ENCODE measurements around the gene HHATL.

Gene HHATL

DNA sequence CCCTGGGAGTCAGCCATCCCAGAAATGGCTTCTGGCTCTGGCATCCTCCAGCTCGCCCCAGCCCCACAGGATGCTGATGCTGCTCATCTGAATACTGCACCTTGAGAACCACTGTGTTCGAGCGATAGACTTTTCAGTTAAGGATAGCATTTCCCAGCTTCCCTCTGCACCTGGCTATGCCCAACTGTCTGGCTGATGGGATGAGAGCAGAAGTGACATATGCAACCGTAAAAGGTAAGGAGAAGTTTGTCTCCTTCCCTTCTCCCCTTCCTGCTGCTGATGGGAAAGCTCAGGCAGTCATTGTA, 9.7 kb upstream of the HHATL start:
- DNase-seq = no peak

DNA sequence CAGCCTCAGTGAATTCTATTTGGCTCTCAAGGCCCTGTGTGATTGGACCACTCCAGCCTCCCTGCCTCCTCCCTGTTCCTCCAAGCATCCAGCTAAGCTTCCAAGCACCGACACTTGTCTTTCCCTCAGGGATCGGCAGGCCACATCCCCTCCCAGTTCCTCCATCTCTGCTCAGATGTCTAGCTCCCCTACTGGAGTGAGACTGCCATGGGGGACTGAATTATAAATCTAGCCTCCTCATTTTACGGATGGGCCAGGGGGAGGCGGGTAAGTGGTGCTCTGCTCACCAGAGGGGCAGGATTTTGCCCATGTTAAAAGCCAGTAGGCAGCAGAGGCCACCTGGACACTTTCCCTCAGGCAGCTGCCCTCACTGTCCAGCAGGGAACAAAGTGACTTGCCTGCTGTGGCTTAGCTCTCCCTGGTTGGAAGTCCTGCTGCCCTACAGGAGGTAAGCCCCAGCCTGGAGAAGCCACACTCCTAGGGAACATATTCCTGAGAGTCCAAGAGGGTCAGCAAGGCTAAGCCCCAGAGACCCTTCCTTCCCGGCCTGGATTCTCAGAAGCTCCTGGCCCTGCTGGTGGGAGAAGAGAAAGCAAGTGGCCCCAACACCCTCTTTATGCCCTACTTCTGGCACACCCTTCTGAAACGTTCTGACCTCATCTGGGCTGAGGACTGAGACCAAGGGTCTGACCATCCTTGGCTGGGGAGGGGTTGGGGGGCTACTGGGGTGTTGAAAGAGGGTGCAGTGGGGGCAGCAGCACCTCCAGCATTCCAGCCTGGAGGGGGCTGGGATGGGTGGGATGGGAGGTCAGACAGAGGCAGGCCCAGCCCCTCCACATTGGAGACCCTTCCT, 9.1 kb upstream of the HHATL start:
- no peak for DNase-seq

DNA sequence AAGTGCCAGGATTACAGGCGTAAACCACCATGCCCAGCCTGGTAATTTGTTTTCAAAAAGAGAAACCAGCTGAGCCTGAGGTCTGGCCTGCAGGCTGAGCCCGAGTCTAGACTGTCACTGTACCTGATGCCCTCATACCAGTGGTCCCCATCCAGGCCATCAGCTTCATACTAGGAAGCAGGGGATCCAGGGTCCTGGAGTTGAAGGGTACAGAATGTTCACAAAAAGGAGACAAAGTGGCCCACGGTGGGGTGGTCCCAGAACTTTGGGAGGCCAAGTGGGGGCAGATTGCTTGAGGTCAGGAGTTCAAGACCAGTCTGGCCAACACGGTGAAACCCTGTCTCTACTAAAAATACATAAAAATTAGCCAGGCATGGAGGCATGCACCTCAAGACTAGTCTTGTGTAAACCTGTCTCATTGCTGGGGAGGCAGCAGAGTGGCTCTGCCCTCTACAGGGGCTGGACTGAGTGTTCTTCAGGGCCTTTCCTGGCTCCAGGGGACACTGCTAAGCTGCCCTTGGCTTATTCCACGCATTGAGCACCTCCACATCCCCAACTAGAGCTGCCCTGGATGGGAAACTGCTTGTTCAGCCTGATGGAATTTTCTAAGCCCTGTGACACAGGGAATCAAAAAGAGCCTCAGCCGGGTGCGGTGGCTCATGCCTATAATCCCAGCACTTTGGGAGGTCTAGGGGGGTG, 7.9 kb upstream of the HHATL start:
- DNase-seq = no peak

DNA sequence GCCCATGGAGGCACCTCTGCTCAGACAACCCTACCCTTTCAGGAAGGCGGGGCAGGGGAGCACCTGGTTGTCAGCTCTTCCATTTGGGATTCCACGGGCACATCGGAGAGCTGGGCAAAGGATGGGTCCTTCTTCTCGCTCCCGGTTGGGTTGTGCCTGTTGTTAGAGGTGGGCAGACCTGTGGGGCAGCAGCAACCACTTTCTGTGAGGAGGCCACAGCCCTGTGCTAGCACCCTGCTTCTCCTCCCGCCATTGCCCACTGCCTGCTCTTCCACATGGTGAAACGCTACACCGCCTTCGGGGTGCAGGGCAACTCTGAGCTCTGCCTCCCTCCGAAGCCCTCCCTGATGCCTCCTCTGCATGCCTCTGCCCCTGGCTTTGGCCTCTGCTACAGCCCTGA, 7.0 kb upstream of the HHATL start:
- DNase-seq = no peak

DNA sequence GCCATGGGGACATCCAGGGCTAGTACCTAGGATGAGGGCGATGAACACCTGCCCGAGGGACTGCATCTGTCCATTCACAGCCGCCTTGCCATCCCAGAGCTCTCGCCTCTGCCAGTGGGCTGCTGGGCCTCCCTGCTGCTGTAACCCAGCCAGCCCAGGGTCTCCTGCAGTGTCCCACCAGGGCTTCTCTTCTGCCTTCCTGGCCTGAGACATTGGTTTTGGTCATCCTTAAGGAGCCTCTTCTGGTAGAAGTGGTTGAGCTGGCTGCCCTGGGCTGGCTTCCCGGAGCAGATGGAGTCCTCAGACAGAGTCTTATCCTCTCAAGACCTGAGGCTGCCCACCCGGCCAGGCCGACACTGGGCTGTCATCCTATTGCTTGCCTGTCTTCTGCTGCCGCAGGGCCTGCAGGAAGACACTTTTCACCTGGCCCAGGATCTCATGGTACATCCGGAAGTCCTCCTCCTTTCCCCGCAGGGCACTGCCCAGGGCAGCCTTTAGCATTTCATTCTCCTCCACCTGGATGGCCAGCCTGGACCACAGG, 6.1 kb upstream of the HHATL start:
- no peak for DNase-seq

DNA sequence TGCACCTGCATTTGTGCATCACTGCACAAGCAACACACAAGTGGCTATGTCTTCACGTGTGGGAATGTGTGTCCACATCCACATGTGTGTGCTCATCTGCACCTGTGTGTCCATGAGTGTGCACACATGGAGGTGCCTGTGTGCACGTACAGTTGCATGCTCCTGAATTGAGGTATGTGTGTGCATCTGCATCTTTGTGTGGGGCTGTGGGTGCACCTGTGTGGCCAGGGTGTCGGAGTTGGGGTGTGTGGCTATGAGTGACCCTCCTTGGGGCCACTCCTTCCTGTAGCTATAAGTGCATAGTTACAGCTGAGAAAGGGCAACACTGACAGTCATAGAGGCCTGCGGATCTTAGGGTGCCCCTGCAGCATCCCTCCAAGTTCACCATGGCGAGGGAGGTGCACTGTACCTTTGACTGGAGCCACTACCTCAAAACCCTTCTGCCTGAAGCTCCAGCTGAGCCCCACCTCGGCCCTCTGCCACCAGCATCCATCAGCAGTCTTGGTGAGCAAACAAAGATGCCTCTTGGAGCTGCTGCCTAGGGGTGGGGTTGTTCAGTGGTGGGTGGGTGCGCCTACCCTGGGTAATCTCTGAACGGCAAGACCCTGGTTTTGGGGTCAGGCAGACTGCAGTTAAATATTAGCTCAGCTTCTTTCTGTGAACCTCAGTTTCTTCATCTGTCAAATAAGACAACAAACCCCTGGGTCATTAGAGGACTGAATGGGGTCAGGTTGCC, 5.2 kb upstream of the HHATL start:
- no peak for DNase-seq

DNA sequence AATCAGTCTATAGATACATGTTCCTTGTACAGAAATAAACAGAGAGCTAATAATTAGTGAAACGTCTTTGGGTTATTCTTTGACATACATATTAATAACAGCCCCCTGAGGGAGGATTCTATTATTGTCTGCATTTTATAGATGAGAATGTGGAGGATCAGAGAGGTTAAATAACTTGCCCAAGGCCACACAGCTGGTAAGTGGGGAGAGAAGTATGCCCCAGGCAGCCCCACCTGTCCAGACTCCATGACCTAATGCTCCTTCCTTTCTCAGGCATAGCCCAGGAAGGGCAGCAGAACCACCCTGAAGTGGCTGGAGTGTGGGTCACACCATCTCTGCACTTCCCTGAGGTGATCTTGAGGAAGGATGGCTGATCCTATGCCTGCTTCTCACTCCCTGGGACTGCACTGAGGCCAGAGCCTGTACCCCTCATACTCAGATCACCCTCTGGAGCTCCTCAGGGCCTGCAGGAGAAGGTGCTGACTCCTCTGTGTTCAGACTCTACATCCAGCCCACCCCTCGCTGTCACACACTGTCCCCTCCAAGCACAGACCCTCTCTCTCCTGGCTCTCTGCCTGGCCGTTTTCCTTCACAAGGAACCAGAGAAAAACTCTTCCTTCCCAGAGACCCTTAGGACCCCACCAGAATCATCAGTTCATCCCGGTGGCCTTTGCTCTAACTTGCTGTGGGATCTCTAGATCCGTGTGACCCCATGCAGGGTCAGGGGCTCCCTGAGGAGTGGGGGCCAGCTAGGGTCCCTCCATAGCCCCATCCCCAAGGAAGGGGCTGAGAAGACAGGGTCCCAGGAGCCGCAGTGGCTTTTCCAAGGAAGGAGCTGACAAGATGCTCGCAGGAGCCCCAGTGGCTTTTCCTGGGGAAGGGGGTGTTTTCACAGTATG, 4.4 kb upstream of the HHATL start:
- DNase-seq = no peak

DNA sequence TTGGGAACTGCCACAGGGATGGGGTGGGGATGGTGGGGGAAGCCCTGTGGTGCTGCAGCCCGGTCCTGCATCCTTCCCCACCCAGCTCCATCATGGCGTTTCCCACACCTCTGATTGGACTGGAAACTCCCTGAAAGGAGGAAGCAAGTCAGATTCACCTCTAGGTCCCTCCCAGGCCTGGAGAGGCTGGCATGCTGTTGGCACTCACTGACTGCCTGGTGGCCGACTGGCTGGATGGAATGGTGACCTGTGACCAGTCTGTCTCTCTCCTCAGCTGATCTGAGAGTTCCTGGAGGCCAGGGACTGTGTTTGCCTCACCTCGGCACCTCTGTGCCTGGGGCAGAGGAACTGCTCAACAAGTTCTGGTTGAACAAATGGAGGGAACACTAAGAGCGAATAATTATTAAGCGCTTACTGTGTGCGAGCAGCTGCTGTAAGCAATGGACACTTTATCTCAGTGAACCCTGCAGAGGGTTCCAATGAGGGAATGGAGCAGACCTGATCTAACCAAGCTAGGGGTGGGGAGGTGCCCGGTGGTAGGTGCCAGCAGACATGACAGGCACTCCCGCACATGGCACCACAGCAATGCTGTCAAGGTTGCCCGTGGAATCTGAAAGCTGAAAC, 3.5 kb upstream of the HHATL start:
- no peak for DNase-seq

DNA sequence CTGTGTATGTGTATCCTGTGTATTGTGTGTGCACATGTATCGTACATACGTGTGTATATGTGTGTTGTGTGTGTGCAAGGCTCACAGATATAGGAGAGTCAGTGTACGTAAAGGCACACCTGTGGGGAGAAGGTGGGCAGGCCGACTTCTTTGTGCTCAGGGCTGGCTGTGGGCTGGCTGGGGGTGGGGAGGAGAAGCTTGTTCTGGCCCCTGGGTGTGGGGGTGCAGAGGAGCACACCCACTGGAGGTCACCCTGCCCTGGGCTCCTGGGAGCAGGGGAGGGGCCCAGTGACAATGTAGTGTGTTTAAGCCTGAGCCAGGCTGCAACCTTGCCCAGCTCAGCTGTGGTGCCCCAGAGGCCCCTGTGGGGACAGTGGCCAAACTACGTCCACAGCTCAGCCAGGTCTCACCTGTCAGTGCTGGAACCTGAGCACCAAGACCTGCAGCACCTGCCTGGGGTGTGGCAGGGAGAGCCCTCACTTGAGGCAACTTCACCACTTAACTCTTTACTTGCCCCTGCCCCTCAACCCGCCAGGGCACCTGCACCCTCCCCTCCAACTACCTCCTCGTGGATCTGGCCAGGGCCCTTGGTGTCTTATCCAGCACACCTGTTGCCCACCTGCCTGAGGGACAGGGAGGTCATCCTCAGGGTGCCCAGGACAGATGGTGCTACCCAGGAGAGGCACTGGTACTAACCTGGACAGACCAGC, 2.6 kb upstream of the HHATL start:
- DNase-seq = no peak

DNA sequence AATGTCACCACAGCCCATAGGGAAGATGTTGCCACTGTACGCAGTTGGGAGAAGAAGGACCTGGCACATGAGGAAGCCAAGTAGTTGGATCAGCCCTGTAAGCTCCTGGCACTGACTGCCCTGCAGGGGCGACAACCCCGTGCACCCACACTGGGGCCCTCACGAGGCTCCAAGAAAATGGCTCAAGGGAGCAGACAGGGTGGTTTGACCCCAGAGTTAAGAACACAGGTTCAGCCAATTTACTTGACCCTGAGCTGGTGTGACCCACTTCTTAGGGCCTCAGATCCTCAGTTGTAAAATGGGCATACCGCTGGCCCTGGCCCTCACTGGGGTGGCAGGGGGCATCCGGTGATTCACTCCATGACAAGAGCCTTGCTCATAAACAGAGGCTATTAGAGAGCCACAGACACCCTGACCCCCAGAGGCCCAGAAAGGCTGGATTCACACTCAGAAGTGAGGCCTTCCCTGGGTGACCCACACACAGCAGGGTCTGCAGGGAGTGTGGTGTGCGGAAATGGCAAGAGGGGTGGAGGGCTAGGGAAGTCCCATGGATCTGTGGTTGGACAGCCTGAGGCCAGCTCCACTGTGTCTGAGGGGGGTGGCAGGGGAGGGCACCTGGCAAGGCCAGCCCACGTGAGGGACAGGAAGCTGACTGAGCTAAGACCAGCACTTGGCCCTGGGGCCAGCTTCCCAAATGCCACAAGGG, 1.7 kb upstream of the HHATL start:
- DNase-seq = no peak

DNA sequence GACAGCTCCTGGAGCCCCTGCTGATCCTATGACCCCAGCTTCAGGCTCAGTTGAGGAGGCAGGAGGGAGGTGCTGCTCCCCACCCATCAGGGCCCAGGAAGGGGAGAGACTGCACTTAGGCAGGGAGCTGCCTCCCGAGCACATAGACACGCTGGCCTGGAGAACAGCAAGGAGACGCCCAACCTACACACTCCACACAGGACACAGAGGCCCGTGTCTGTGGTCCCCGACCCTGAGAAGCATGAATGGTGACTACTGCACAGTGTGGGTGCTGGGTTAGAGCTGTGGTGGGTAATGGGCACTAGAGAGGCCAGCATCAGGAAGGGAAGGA, 1.1 kb upstream of the HHATL start:
- no peak for DNase-seq

DNA sequence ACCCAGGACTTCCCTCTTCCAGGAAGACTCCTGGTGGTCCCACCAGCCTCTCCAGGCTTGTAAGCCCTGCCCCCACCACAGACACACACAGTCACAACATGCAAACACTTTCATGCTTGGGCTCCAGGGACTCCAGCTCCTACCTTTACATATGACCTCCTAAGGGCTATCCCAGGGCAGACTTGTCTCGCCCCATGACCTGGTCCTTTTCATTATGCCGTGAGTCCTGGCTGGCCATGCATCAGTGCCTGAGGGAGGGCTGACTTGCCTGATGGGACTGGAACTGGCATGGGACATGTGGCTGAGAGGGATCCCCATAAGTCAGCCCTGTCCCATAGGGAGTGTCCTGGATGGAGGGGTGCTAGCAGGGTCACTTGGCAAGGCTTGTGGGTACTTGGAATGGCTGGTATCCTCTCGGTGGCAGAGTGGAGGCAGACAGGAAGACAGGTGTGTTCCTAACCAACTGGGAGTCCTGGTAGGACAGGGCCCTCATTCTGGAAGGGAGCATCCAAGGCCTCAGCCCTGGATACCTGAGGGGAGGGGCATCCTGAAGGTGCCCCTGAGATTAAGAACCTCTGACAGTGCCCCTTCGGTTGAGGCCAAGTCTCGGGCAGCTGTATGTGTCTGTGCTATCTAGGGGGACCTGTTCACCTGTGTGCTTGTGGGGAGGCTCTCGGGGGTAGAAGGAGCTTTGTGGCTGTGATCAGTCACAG, 540 bp upstream of the HHATL start:
- DNase-seq = no peak

DNA sequence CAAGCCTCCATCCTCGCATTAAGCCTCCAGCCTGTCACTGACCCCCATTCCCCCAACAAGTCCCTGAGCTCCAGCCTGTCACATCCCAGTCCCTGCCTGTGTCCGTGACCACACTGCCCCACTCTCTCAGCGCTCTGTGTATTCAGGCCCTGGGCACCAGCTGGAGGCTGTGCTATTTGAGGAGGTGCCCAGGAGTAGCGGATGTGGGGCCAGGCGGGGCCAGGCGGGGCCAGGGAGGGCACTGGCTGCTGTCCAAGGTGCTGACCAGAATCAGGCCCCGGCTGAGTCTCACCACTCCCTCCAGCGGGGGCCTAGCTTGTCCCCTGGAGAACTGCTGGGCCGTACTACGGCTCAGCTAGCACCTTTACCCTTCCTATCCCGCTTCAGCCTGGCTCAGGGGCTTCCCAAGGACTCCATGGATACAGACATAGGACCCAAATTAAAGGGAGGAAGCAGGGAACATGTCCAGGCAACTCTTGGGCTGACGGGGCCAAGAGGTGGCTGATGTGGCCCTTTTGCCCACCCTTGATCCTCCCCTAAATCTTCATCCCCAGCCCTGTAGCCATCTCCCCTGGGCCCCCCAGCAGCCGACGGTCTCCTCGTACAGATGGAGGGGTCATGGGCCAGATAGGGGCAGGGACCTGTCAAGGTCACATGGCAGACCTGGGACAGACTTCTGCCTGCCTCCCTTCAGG, 1.1 kb downstream of the HHATL start:
- DNase-seq = no peak

DNA sequence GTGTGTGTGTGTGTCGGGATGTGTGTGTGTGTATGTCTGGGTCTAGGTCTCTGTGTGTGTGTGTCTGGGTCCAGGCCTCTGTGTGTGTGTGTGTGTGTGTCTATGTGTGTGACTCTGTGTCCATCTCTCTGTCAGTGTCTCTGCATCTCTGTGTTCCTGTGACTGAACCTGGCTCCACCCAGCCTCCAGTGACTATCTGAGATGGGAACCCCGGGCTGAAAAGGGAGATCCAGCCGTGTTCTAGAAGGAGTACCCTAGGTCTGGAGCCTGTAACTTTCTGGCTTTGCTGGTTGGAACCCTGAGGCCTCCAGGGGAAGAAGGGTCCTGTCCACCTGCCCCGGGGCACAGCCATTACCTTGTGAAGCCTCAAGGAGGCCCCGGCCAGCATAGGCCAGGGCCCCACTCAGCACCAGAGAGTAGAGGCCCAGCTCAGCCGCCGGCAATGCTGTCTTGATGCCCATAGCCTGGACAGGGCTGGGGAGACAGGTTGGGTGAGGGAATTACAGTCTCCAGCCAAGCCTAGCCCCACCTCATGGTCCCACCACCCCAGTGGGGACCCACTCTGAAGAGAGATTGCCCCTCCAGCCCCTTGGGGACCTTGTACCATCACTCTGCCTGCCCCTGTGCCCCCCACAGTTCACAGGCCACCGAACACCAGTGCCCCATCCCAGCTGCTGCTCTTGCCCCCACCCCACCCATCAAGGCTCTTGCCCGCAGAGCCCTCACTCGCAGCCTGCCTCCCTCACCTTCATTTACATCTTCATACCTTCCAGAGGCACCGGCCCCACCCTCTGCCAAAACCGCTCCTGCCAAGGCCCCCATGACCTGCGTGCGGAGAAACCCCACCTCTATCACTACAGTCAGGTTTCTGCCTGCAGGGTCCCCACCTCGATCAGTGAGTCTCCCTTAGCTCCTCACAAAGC, 2.0 kb downstream of the HHATL start:
- no peak for DNase-seq

DNA sequence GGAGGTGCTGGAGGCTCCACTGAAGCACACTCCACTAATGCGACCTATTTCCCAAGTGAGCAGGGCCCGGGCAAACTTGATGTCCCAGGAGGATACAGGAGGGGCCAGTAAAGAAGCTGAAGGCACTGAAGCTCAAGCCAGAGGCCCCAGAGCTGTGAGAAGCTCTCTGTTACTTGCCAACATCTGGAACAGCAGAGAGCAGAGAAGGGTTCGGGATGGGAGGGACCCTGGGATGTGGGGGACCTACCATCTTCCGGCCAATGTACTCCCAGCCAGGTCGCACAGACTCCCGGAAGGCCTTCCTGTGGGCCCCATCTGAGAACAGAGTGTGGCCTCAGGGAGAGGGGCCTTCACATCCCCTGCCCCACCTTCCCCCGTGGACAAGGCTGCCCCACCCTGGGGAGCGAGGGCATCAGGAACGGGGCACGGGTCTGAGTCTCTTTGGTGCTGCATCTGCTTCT, 3.1 kb downstream of the HHATL start:
- DNase-seq = no peak

DNA sequence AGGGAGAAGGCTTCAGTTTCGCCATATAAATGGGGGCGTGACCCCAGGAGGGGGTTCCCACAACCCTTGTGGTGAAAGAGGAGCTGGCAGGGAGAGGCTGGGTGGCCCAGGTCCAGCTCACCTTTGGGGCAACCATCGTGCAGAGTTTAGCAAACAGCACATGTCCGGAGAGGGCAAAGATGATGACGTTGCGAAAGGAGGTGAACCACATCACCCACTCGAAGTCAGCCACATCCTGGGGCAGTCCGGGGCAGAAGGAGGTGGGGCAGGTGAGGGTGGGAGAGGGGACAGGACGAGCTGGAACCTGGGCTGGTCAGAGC, 3.7 kb downstream of the HHATL start:
- DNase-seq = no peak

DNA sequence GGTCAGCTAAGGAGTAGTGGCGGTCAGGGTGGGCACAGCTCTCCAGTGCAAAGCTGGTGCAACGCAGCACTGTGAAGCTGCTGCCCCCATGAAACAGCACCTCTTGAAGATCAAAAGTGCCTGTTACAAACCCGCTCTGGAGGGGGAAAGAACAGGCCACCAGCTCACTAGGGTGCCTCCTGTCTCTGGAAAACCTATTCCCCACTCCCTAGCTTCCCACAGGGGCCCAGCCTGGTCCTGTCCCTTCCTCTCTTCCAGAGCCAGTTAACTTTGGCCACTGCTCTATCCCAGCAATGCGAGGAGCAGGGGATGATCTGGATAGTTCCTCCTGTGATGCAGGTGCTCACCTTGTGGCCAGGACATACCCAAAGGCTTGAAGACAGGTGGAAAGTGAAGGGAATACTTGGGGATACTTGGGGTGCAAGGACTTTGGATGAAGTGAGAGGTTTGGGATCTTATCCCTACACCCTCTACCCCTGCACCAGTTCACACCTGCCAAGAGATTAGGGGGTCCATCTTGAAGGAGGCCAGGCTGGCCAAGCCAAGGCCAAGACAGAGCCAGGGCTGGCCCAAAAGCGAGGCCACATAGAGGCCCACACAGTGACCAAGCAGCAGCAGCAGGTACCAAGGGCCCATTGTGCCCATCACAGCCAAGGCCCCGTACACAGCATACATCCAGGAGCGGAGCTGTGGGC, 4.2 kb downstream of the HHATL start:
- no peak for DNase-seq
